Measurements from ENCODE around the gene CD164.

DNA sequence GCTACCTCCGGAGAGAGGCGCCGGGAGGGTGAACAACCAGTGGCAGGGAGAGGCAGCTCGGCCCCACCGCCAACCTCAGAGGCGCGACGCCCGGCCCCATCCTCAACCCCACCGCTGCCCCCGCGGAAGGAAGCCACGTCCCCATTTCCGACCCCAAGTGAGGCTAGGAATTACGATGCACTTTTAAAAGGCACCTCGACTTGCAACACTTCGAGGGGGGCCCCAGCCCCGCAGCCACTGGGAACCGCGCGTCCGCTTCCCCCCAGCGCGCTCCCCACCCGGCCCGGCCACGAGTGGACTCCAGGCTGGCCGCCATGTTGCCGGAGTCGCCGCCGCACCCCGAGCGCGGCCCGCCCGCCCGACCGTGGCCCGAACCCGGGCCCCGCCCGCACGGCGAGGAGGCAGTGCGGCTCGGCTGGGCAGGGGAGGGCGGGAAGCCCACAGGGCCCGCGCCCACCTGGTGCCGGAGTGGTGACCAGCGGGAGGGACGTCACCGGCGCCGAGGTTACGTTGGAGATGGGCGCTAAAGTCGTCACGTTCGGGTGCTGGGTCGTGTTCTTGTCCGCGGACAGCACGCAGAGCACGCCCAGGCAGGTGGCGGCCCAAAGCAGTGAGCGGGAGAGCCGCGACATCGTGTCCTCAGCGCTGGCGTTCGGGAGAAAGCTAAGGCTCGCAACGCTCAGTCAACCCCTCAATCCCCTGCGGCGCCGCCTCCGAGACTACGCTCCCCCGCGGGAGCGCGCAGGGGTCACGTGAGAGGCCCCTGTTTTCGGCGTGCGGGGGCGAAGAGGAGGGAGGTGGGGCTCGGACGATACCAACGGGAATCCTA lies at the start of gene CD164:
- TF ChIP-seq, protein P1, sequence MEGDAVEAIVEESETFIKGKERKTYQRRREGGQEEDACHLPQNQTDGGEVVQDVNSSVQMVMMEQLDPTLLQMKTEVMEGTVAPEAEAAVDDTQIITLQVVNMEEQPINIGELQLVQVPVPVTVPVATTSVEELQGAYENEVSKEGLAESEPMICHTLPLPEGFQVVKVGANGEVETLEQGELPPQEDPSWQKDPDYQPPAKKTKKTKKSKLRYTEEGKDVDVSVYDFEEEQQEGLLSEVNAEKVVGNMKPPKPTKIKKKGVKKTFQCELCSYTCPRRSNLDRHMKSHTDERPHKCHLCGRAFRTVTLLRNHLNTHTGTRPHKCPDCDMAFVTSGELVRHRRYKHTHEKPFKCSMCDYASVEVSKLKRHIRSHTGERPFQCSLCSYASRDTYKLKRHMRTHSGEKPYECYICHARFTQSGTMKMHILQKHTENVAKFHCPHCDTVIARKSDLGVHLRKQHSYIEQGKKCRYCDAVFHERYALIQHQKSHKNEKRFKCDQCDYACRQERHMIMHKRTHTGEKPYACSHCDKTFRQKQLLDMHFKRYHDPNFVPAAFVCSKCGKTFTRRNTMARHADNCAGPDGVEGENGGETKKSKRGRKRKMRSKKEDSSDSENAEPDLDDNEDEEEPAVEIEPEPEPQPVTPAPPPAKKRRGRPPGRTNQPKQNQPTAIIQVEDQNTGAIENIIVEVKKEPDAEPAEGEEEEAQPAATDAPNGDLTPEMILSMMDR (conservative IDR thresholded peaks at IDR 0.05), result no peak
- TF ChIP-seq ZFX (IDR thresholded peaks at IDR 0.05), result peak; percentile 42; the same call in 1 of the 2 replicates
